IMR-90 (cell line): ENCODE results near the gene HOXA5. TPM values are rescaled to one million over a fixed set of nuclear protein-coding genes. Genes with fewer than 3 reads are reported as not detected.

ENCODE experiments used
- ATAC-seq: fragments of 200-7000 bp; cut with Tn5 transposase; 2 replicates; pipeline ENCODE4 v1.9.1; 2020; ENCODE audit warnings: low read depth, mild to moderate bottlenecking, moderate library complexity
- BruUV-seq: library from RNA; stranded (reverse); fragments of 400-500 nt; replicated peaks from 2 replicates; lab custom pipeline; 2021; lab: Mats Ljungman, UMichigan
- CTCF ChIA-PET: fragments of 300-600 bp; formaldehyde crosslinking; extraction: SDS; loops from one replicate; lab custom pipeline; 2021; ENCODE audit warnings: antibody characterized with exemption; lab: Yijun Ruan, JAX
- POLR2A ChIA-PET: fragments of 300-600 bp; sonication (Branson Sonifier 250); formaldehyde crosslinking; loops from one replicate; lab custom pipeline; 2022; ENCODE audit warnings: antibody characterized with exemption; ENCODE audit not compliant: unreplicated experiment; lab: Charles Lee
- DNase-seq: peaks from one replicate; pipeline ENCODE4 v3.0.0; 2013
- H2AFZ ChIP-seq: replicated peaks from 2 replicates; pipeline ENCODE3; 2013; ENCODE audit warnings: low read length, mild to moderate bottlenecking; ENCODE audit not compliant: poor library complexity
- H2AK5ac ChIP-seq: 2 replicates; pipeline ENCODE4 v1.6.1; 2013; ENCODE audit warnings: low read depth, low read length, inconsistent platforms
- H2AK9ac ChIP-seq: replicated peaks from 2 replicates; pipeline ENCODE3; 2013; ENCODE audit warnings: mild to moderate bottlenecking, low read depth, low read length, moderate library complexity; ENCODE audit not compliant: poor library complexity
- H2BK120ac ChIP-seq: 2 replicates; pipeline ENCODE4 v1.6.1; 2013; ENCODE audit warnings: low read depth, low read length, inconsistent platforms
- H2BK15ac ChIP-seq: 3 replicates; pipeline ENCODE4 v1.6.1; 2013; ENCODE audit warnings: low read depth, low read length, inconsistent platforms
- H2BK20ac ChIP-seq: 2 replicates; pipeline ENCODE4 v1.6.1; 2013; ENCODE audit warnings: low read depth, mild to moderate bottlenecking, inconsistent platforms, low read length, moderate library complexity
- H2BK5ac ChIP-seq: 2 replicates; pipeline ENCODE4 v1.6.1; 2013; ENCODE audit warnings: mild to moderate bottlenecking, low read depth, low read length, inconsistent platforms; ENCODE audit not compliant: poor library complexity, severe bottlenecking
- H3K14ac ChIP-seq: replicated peaks from 2 replicates; pipeline ENCODE4 v1.6.1; 2013; ENCODE audit warnings: low read depth, low read length, inconsistent platforms
- H3K18ac ChIP-seq: 2 replicates; pipeline ENCODE4 v1.6.1; 2013; ENCODE audit warnings: low read depth, low read length, control low read depth
- H3K23ac ChIP-seq: 2 replicates; pipeline ENCODE4 v1.6.1; 2013; ENCODE audit warnings: low read depth, low read length, inconsistent platforms
- H3K27ac ChIP-seq: 2 replicates; pipeline ENCODE4 v1.5.1; 2013; ENCODE audit warnings: mild to moderate bottlenecking, control low read depth, low read length; ENCODE audit not compliant: insufficient read depth
- H3K27me3 ChIP-seq: 2 replicates; pipeline ENCODE4 v1.6.1; 2013; ENCODE audit warnings: low read length; ENCODE audit not compliant: control insufficient read depth, insufficient read depth
- H3K36me3 ChIP-seq: 2 replicates; pipeline ENCODE4 v1.6.1; 2013; ENCODE audit warnings: low read length, mixed read lengths; ENCODE audit not compliant: control insufficient read depth, insufficient read depth
- H3K4ac ChIP-seq: 2 replicates; pipeline ENCODE4 v1.6.1; 2013; ENCODE audit warnings: low read depth, low read length, inconsistent platforms
- H3K4me1 ChIP-seq: 2 replicates; pipeline ENCODE4 v1.6.1; 2013; ENCODE audit warnings: low read length, mixed read lengths; ENCODE audit not compliant: control insufficient read depth, insufficient read depth
- H3K4me2 ChIP-seq: 2 replicates; pipeline ENCODE4 v1.6.1; 2013; ENCODE audit warnings: low read depth, mild to moderate bottlenecking, control low read depth, low read length, moderate library complexity
- H3K4me3 ChIP-seq: 2 replicates; pipeline ENCODE4 v1.5.1; 2013; ENCODE audit warnings: low read depth, mild to moderate bottlenecking, control low read depth, low read length, moderate library complexity; ENCODE audit not compliant: insufficient read depth
- H3K56ac ChIP-seq: 2 replicates; pipeline ENCODE4 v1.6.1; 2013; ENCODE audit warnings: low read length, inconsistent platforms; ENCODE audit not compliant: insufficient read depth; ENCODE audit errors: extremely low read depth
- H3K79me1 ChIP-seq, 2 experiments: 2 replicates each; pipeline ENCODE4 v1.6.1; 2013; ENCODE audit warnings: low read length in 2 of 2, inconsistent platforms in 1 of 2, low read depth in 1 of 2
- H3K9ac ChIP-seq: 2 replicates; pipeline ENCODE4 v1.6.1; 2013; ENCODE audit warnings: low read depth, low read length, control low read depth
- H3K9me1 ChIP-seq: 2 replicates; pipeline ENCODE4 v1.6.1; 2013; ENCODE audit warnings: low read length, inconsistent platforms; ENCODE audit not compliant: insufficient read depth
- H3K9me3 ChIP-seq: 2 replicates; pipeline ENCODE4 v1.6.1; 2013; ENCODE audit warnings: low read length; ENCODE audit not compliant: control insufficient read depth, insufficient read depth
- H4K20me1 ChIP-seq: 2 replicates; pipeline ENCODE4 v1.6.1; 2013; ENCODE audit warnings: low read length, inconsistent platforms; ENCODE audit not compliant: insufficient read depth
- H4K5ac ChIP-seq: 2 replicates; pipeline ENCODE4 v1.6.1; 2013; ENCODE audit warnings: mild to moderate bottlenecking, low read depth, low read length, control low read depth
- H4K8ac ChIP-seq, 2 experiments: 2 replicates each; pipeline ENCODE4 v1.6.1; 2013; ENCODE audit warnings: low read depth in 2 of 2, low read length in 2 of 2, control low read depth in 1 of 2, inconsistent platforms in 1 of 2
- H4K91ac ChIP-seq: 2 replicates; pipeline ENCODE4 v1.6.1; 2013; ENCODE audit warnings: low read depth, low read length, inconsistent platforms; ENCODE audit not compliant: insufficient read depth
- BHLHE40 ChIP-seq: fragments of 150-350 bp; IDR thresholded peaks from 2 replicates; pipeline ENCODE4 v1.6.1; 2016; ENCODE audit warnings: mild to moderate bottlenecking, low read depth, low read length
- CEBPB ChIP-seq: IDR thresholded peaks from 2 replicates; pipeline ENCODE4 v1.6.1; 2012; ENCODE audit warnings: low read depth, low read length, improper control_type of control experiment
- CHD1 ChIP-seq: IDR thresholded peaks from 2 replicates; pipeline ENCODE4 v1.6.1; 2012; ENCODE audit warnings: low read depth, low read length, improper control_type of control experiment
- CTCF ChIP-seq: conservative IDR thresholded peaks from 2 replicates; pipeline ENCODE4 v1.5.1; 2012; ENCODE audit warnings: mild to moderate bottlenecking, low read depth, low read length, improper control_type of control experiment
- ELK1 ChIP-seq: fragments of 150-350 bp; IDR thresholded peaks from 2 replicates; pipeline ENCODE4 v1.6.1; 2016; ENCODE audit warnings: low read depth, mild to moderate bottlenecking, low read length, moderate library complexity, borderline replicate concordance
- FOS ChIP-seq: fragments of 150-350 bp; IDR thresholded peaks from 2 replicates; pipeline ENCODE4 v1.6.1; 2016; ENCODE audit warnings: low read depth, low read length
- MAFK ChIP-seq: IDR thresholded peaks from 2 replicates; pipeline ENCODE4 v1.6.1; 2012; ENCODE audit warnings: low read depth, low read length, improper control_type of control experiment
- MXI1 ChIP-seq: IDR thresholded peaks from 2 replicates; pipeline ENCODE4 v1.6.1; 2012; ENCODE audit warnings: low read depth, mild to moderate bottlenecking, low read length, moderate library complexity, borderline replicate concordance
- NFE2L2 ChIP-seq: fragments of 150-350 bp; IDR thresholded peaks from 2 replicates; pipeline ENCODE4 v1.6.1; 2016; ENCODE audit warnings: low read depth, mild to moderate bottlenecking, low read length
- RAD21 ChIP-seq: IDR thresholded peaks from 2 replicates; pipeline ENCODE4 v1.6.1; 2012; ENCODE audit warnings: low read length, improper control_type of control experiment
- RCOR1 ChIP-seq: IDR thresholded peaks from 2 replicates; pipeline ENCODE4 v1.6.1; 2012; ENCODE audit warnings: mild to moderate bottlenecking, low read length, improper control_type of control experiment; ENCODE audit not compliant: insufficient replicate concordance
- RFX5 ChIP-seq: IDR thresholded peaks from 2 replicates; pipeline ENCODE4 v1.8.0; 2012; ENCODE audit warnings: low read depth, mild to moderate bottlenecking, low read length, moderate library complexity
- SMC3 ChIP-seq: fragments of 150-350 bp; IDR thresholded peaks from 2 replicates; pipeline ENCODE4 v1.6.1; 2016; ENCODE audit warnings: low read depth, mild to moderate bottlenecking, antibody characterized with exemption, low read length, moderate library complexity
- WGBS, 2 experiments: methylation state at CpG; one replicate each; pipeline versions ENCODE4 v1.1.5 to v1.1.7; 2013; ENCODE audit warnings: missing lambda C conversion rate in 2 of 2; ENCODE audit not compliant: insufficient read length in 1 of 2; ENCODE audit errors: extremely low coverage in 2 of 2; 5-methylcytosine and 5-hydroxymethylcytosine counted together
- dilution Hi-C: fragments of 300-500 bp; cut with HindIII; formaldehyde crosslinking; loops from one replicate; pipeline ENCODE4 v1.14.3; 2018; ENCODE audit warnings: low sequenced_read_pairs; ENCODE audit not compliant: unreplicated experiment
- in situ Hi-C: fragments of 300-500 bp; cut with MboI; formaldehyde crosslinking; loops from 3 replicates; pipeline ENCODE4 v1.14.3; 2019; ENCODE audit warnings: low sequenced_read_pairs, inconsistent platforms, mixed read lengths
- intact Hi-C: fragments of 100-400 bp; cut with micrococcal nuclease; formaldehyde crosslinking; loops from 2 replicates; pipeline ENCODE4 v1.10.0; 2022
- polyA plus RNA-seq, 3 experiments: library from polyadenylated mRNA; depleted of rRNA; stranded (reverse); fragments of >200 nt; gene quantifications; 2 replicates each; pipeline ENCODE4 v1.2.3, GENCODE V29; 2012; ENCODE audit warnings: low replicate concordance in 1 of 3
- total RNA-seq: library from RNA; depleted of rRNA; stranded (reverse); fragments of >200 nt; gene quantifications from 2 replicates; pipeline ENCODE4 v1.2.3, GENCODE V29; 2012

HOXA5 gene
- total and polyA plus RNA-seq, 2 of the 4 experiments (the other 2 are of a cell fraction): 19.9 to 29.4 TPM

GRCh38 chr7:27115221-27116026 is 28.1 kb downstream of the HOXA5 start:
- Histone ChIP-seq H2BK20ac (0 out of 2 replicates have a peak overlapping the region, but pooled peaks have one; percentile 57), H3K9ac (peak overlapping the region; percentile 96), H3K9me1 (peaks cover 11% of the 10 kb centered on the region; the same call in 1 of the 2 replicates), H3K27ac (peak overlapping the region; percentile 89), H3K4me2 (peak overlapping the region; percentile 78), H3K23ac (peak overlapping the region; percentile 64; the same call in 1 of the 2 replicates), H2AFZ (peak overlapping the region; percentile 36), H3K4me3 (peak overlapping the region; percentile 71), H2BK5ac (peak overlapping the region; percentile 81), H4K8ac (peak overlapping the region; percentile 15 to 37; a peak in 2 of 4 replicates), H3K9me3 (no peaks in the 10 kb centered on the region), H2BK120ac (peak overlapping the region; percentile 76), H3K56ac (peak overlapping the region; percentile 87), H4K5ac (peak overlapping the region; percentile 47), H3K14ac (peak overlapping the region; percentile 85), H4K91ac (peak overlapping the region; percentile 76), H3K36me3 (peaks cover 9% of the 10 kb centered on the region; the same call in 1 of the 2 replicates), H3K4ac (peak overlapping the region; percentile 61), H3K18ac (peak overlapping the region; percentile 74), H3K4me1 (peaks cover 21% of the 10 kb centered on the region), H3K27me3 (no peaks in the 10 kb centered on the region), H4K20me1 (peaks cover 14% of the 10 kb centered on the region), H2BK15ac (no peak overlapping the region), H3K79me1 (peaks cover 0 to 40% of the 10 kb centered on the region in 2 experiments; a peak in 2 of 4 replicates), H2AK9ac (peak overlapping the region; percentile 58), H2AK5ac (peak overlapping the region; percentile 59; the same call in 1 of the 2 replicates)
- ChIA-PET CTCF (interaction anchor here (0.5 to 1.2 kb wide), 5 partner anchors 10 to 540 kb away, joined by 3 to 4 read pairs (median 3); no protein-coding TSS in a partner anchor), POLR2A (interaction anchor here (1.4 kb wide), 1 partner anchor 18 kb away, joined by 4 read pairs; no protein-coding TSS in a partner anchor)
- TSS peak; percentile 41 for BruUV-seq
- intact Hi-C loops (loop anchor here (1.0 to 2.0 kb wide), 2 partner anchors 11 to 15 kb away; no protein-coding TSS in a partner anchor), in situ Hi-C loops (no loop called here), dilution Hi-C loops (no loop called here)
- peak; percentile 10 for ATAC-seq
- DNase-seq: peak; percentile 92
- WGBS, 2 experiments: 0% methylated on average over 5 of the region's 45 CpGs; no CpG with 5 or more reads in 1 of the 2 experiments
- TF ChIP-seq ELK1: no peak
- TF ChIP-seq CHD1: peak; percentile 26; the same call in 1 of the 2 replicates
- TF ChIP-seq MXI1: 0 out of 2 replicates have a peak, but pooled peaks have one; percentile 51
- TF ChIP-seq NFE2L2: no peak; the same call in 1 of the 2 replicates
- TF ChIP-seq BHLHE40: peak; percentile 60; the same call in 1 of the 2 replicates
- TF ChIP-seq FOS: peak; percentile 17; the same call in 1 of the 2 replicates
- no peak for TF ChIP-seq RFX5
- no peak; the same call in 1 of the 2 replicates for TF ChIP-seq CEBPB
- TF ChIP-seq RAD21: no peak
- TF ChIP-seq RCOR1: peak; percentile 76
- no peak for TF ChIP-seq SMC3
- TF ChIP-seq CTCF: no peak
- peak; percentile 60; the same call in 1 of the 2 replicates for TF ChIP-seq MAFK
